MCF 10A (cell line): ENCODE measurements around the gene SMTNL1. TPM values are rescaled to one million over a fixed set of nuclear protein-coding genes. Genes with fewer than 3 reads are reported as not detected.

ENCODE experiments used
- BruUV-seq: library from RNA; stranded (reverse); fragments of 400-500 nt; replicated peaks from 2 replicates; lab custom pipeline; 2021; lab: Mats Ljungman, UMichigan
- CTCF ChIA-PET: fragments of 300-600 bp; sonication (Branson Sonifier 250); formaldehyde crosslinking; extraction: SDS; loops from one replicate; lab custom pipeline; 2021; ENCODE audit warnings: antibody characterized with exemption, inconsistent platforms; lab: Yijun Ruan, JAX
- POLR2A ChIA-PET: fragments of 300-600, 350-650 bp; sonication (Branson Sonifier 250); formaldehyde crosslinking; extraction: SDS; loops from one replicate; lab custom pipeline; 2020; ENCODE audit warnings: antibody characterized with exemption, inconsistent platforms; lab: Yijun Ruan, JAX
- DNase-seq: peaks from one replicate; pipeline ENCODE4 v3.0.0-alpha.2; 2018; ENCODE audit not compliant: unreplicated experiment
- H3K27ac Mint-ChIP-seq: one replicate; pipeline ENCODE4 v1.8.0; 2022; ENCODE audit warnings: mild to moderate bottlenecking, low read depth, mixed read lengths; ENCODE audit not compliant: unreplicated experiment
- H3K27me3 Mint-ChIP-seq: one replicate; pipeline ENCODE4 v1.8.0; 2022; ENCODE audit warnings: mixed read lengths; ENCODE audit not compliant: insufficient read depth, unreplicated experiment
- H3K36me3 Mint-ChIP-seq: one replicate; pipeline ENCODE4 v1.8.0; 2022; ENCODE audit warnings: mild to moderate bottlenecking, moderate library complexity, mixed read lengths; ENCODE audit not compliant: insufficient read depth, unreplicated experiment
- H3K4me1 Mint-ChIP-seq: one replicate; pipeline ENCODE4 v1.8.0; 2022; ENCODE audit warnings: mixed read lengths; ENCODE audit not compliant: insufficient read depth, unreplicated experiment
- H3K4me3 Mint-ChIP-seq: one replicate; pipeline ENCODE4 v1.8.0; 2022; ENCODE audit warnings: mild to moderate bottlenecking, moderate library complexity, mixed read lengths; ENCODE audit not compliant: unreplicated experiment
- H3K9me3 Mint-ChIP-seq: one replicate; pipeline ENCODE4 v1.8.0; 2022; ENCODE audit warnings: mixed read lengths; ENCODE audit not compliant: unreplicated experiment
- CTCF ChIP-seq: fragments of 200-600 bp; IDR thresholded peaks from one replicate; pipeline ENCODE4 v1.8.0; 2022; ENCODE audit warnings: antibody characterized with exemption, mild to moderate bottlenecking; ENCODE audit not compliant: unreplicated experiment
- intact Hi-C: fragments of 100-400 bp; cut with micrococcal nuclease; formaldehyde crosslinking; loops from 2 replicates; pipeline ENCODE4 v1.14.1; 2022
- total RNA-seq: library from RNA; stranded (reverse); gene quantifications from 2 replicates; pipeline ENCODE4 v1.2.3, GENCODE V29; 2022

SMTNL1 gene
- total RNA-seq, 1 experiment from 2014 or later = not detected

GRCh38 chr11:57597916-57598830 lies 60.8 kb downstream of the SMTNL1 start:
- Mint-ChIP-seq H3K27me3 (no peaks in the 10 kb centered on the region), H3K36me3 (no peaks in the 10 kb centered on the region), H3K4me3 (peak overlapping the region; percentile 23), H3K4me1 (peaks cover 8% of the 10 kb centered on the region), H3K27ac (no peak overlapping the region), H3K9me3 (no peaks in the 10 kb centered on the region)
- ChIA-PET POLR2A (interaction anchor here (1.9 kb wide), 1 partner anchor 21 kb away, joined by 4 read pairs; no protein-coding TSS in a partner anchor), CTCF (no interaction called here)
- intact Hi-C loops = no loop called here
- no peak for DNase-seq
- no peak for TF ChIP-seq CTCF
- no TSS peak for BruUV-seq

GRCh38 chr11:57598831-57599155 lies 61.4 kb downstream of the SMTNL1 start:
- Mint-ChIP-seq H3K4me1 (peaks cover 8% of the 10 kb centered on the region), H3K9me3 (no peaks in the 10 kb centered on the region), H3K4me3 (no peak overlapping the region), H3K36me3 (no peaks in the 10 kb centered on the region), H3K27ac (no peak overlapping the region), H3K27me3 (no peaks in the 10 kb centered on the region)
- DNase-seq = no peak
- BruUV-seq = no TSS peak
- no peak for TF ChIP-seq CTCF
- intact Hi-C loops = no loop called here
- ChIA-PET POLR2A (interaction anchor here (1.9 kb wide), 1 partner anchor 20 kb away, joined by 4 read pairs; no protein-coding TSS in a partner anchor), CTCF (no interaction called here)

- H3K27ac Mint-ChIP-seq = no peak overlapping the region
- TF ChIP-seq CTCF = no peak
- POLR2A ChIA-PET = interaction anchor here (1.9 kb wide), 1 partner anchor 20 kb away, joined by 4 read pairs; no protein-coding TSS in a partner anchor
- H3K9me3 Mint-ChIP-seq = no peaks in the 10 kb centered on the region
- BruUV-seq = no TSS peak
- no peaks in the 10 kb centered on the region for H3K36me3 Mint-ChIP-seq
- intact Hi-C loops = no loop called here
- H3K4me3 Mint-ChIP-seq = no peak overlapping the region
- H3K27me3 Mint-ChIP-seq = no peaks in the 10 kb centered on the region
- DNase-seq = no peak
- CTCF ChIA-PET = interaction anchor here (1.3 kb wide), 1 partner anchor 31 kb away, joined by 7 read pairs; no protein-coding TSS in a partner anchor
- H3K4me1 Mint-ChIP-seq = peaks cover 8% of the 10 kb centered on the region
Observed at GRCh38 chr11:57599381-57599780, 62.0 kb downstream of the SMTNL1 start.

Other genes starting within 250 kb of the SMTNL1 start
- gene TNKS1BP1, start 212.6 kb upstream of the SMTNL1 start, total RNA-seq = 198 and 202 TPM in 2 replicates
- 159 and 229 TPM in 2 replicates for gene SSRP1, start 201.7 kb upstream of the SMTNL1 start, total RNA-seq
- not detected in 2 replicates for gene P2RX3, start 199.2 kb upstream of the SMTNL1 start, total RNA-seq
- gene PRG3, start 156.4 kb upstream of the SMTNL1 start, total RNA-seq = not detected in 2 replicates
- 0.25 TPM in 1 of 2 replicates, not detected in the other for gene PRG2, start 146.9 kb upstream of the SMTNL1 start, total RNA-seq
- 96.6 and 112 TPM in 2 replicates for gene SLC43A3, start 110.5 kb upstream of the SMTNL1 start, total RNA-seq
- 2.0 and 3.2 TPM in 2 replicates for gene RTN4RL2, start 77.1 kb upstream of the SMTNL1 start, total RNA-seq
- 1.7 and 3.2 TPM in 2 replicates for gene SLC43A1, start 21.9 kb upstream of the SMTNL1 start, total RNA-seq
- 52.2 and 80.3 TPM in 2 replicates for gene TIMM10, start 6.8 kb upstream of the SMTNL1 start, total RNA-seq
- 17.0 and 17.3 TPM in 2 replicates for gene UBE2L6, start 30.1 kb downstream of the SMTNL1 start, total RNA-seq
- gene SERPING1, start 60.1 kb downstream of the SMTNL1 start, total RNA-seq = 1.1 TPM in 1 of 2 replicates, not detected in the other
- 0.16 TPM in 1 of 2 replicates, not detected in the other for gene YPEL4, start 112.3 kb downstream of the SMTNL1 start, total RNA-seq
- gene CLP1, start 120.2 kb downstream of the SMTNL1 start, total RNA-seq = 8.6 and 9.2 TPM in 2 replicates
- gene ZDHHC5, start 130.5 kb downstream of the SMTNL1 start, total RNA-seq = 73.8 and 74.6 TPM in 2 replicates
- gene MED19, start 174.6 kb downstream of the SMTNL1 start, total RNA-seq = 32.3 and 36.2 TPM in 2 replicates
- 145 and 161 TPM in 2 replicates for gene TMX2, start 175.0 kb downstream of the SMTNL1 start, total RNA-seq
- gene SELENOH, start 203.9 kb downstream of the SMTNL1 start, total RNA-seq = 60.3 and 84.5 TPM in 2 replicates
- not detected in 2 replicates for gene BTBD18, start 214.2 kb downstream of the SMTNL1 start, total RNA-seq
- gene CTNND1, start 224.2 kb downstream of the SMTNL1 start, total RNA-seq = 114 and 118 TPM in 2 replicates